ENCODE data around the gene POPDC3. TPM values are rescaled to one million over a fixed set of nuclear protein-coding genes. Genes with fewer than 3 reads are reported as not detected.

Gene POPDC3
- total RNA-seq, 1 experiment from 2014 or later, result 5.7 TPM

GRCh38 chr6:105170059-105170458, 9.8 kb downstream of the POPDC3 start:
- H2BK12ac ChIP-seq (ENCODE audit: insufficient read length, low read depth, low read length), result no peak overlapping the region
- no peak overlapping the region for H3K27ac Mint-ChIP-seq
- WGBS (ENCODE audit: extremely low coverage, insufficient read length, low lambda C conversion rate), result no CpG with 5 or more reads among the region's 1 CpG

More at GRCh38 chr6:105170059-105170458, 9.8 kb downstream of the POPDC3 start:
- Histone ChIP-seq H3K56ac (ENCODE audit: insufficient read length, low read depth, low read length) (no peak overlapping the region), H3K4me1 (ENCODE audit: insufficient read depth, low read length) (no peaks in the 10 kb centered on the region), H2BK20ac (ENCODE audit: low read depth, low read length, poor library complexity, severe bottlenecking) (no peak overlapping the region), H4K5ac (ENCODE audit: insufficient read length, low read depth, low read length) (no peak overlapping the region), H3K27ac (ENCODE audit: insufficient read length, low read depth, low read length) (no peak overlapping the region), H3T11ph (ENCODE audit: low read length) (no peak overlapping the region), H4K20me1 (ENCODE audit: control insufficient read depth, insufficient read depth, insufficient read length) (no peaks in the 10 kb centered on the region), H2AFZ (ENCODE audit: low read length) (no peak overlapping the region), H3K18ac (ENCODE audit: insufficient read length, low read depth, low read length) (no peak overlapping the region), H3K79me1 (ENCODE audit: insufficient read depth, low read depth, low read length, poor library complexity, severe bottlenecking) (no peaks in the 10 kb centered on the region), H3K9ac (ENCODE audit: extremely low read depth, insufficient read length, low read length) (no peak overlapping the region), H2BK5ac (ENCODE audit: insufficient read length, low read length) (no peak overlapping the region), H3K9me3 (ENCODE audit: control insufficient read depth, low read depth, low read length) (no peaks in the 10 kb centered on the region), H2BK120ac (ENCODE audit: low read depth, low read length, poor library complexity, severe bottlenecking) (no peak overlapping the region), H2AK5ac (ENCODE audit: insufficient read length, low read length) (no peak overlapping the region), H2BK15ac (ENCODE audit: low read depth, low read length) (no peak overlapping the region), H3K79me2 (ENCODE audit: insufficient read depth, low read length) (no peaks in the 10 kb centered on the region), H3K4ac (ENCODE audit: low read depth, low read length) (no peak overlapping the region), H3K23ac (ENCODE audit: insufficient read length, low read depth, low read length) (no peak overlapping the region), H3K27me3 (ENCODE audit: insufficient read depth, low read length) (no peaks in the 10 kb centered on the region), H4K8ac (replicated peaks; ENCODE audit: insufficient read length, low read depth, low read length) (no peak overlapping the region), H3K23me2 (ENCODE audit: insufficient read length, low read depth, low read length, poor library complexity, severe bottlenecking) (no peaks in the 10 kb centered on the region), H3K4me2 (ENCODE audit: insufficient read depth, insufficient read length, low read length) (no peak overlapping the region), H3K14ac (ENCODE audit: insufficient read depth, low read length) (no peak overlapping the region), H4K91ac (ENCODE audit: insufficient read length, low read depth, low read length) (no peak overlapping the region)
- Mint-ChIP-seq H3K9me3 (no peaks in the 10 kb centered on the region), H3K36me3 (ENCODE audit: insufficient read depth in 1 of 3, low read depth in 3 of 3) (no peaks in the 10 kb centered on the region), H3K4me1 (no peaks in the 10 kb centered on the region), H3K4me3 (no peak overlapping the region), H3K27me3 (ENCODE audit: low read depth) (no peaks in the 10 kb centered on the region)
- TF ChIP-seq CTCF (conservative IDR thresholded peaks at IDR 0.05), result no peak
- DNase-seq, result no peak
